AG04449 (cell line): ENCODE results near the gene ATAT1.

Source experiments
- CTCF ChIA-PET: fragments of 350-600 bp; formaldehyde crosslinking; extraction: SDS; loops from one replicate; lab custom pipeline; 2021; ENCODE audit warnings: antibody characterized with exemption; lab: Yijun Ruan, JAX
- POLR2A ChIA-PET: fragments of 400-600, 350-600 bp; formaldehyde crosslinking; extraction: SDS; loops from one replicate; lab custom pipeline; 2020; ENCODE audit warnings: antibody characterized with exemption, inconsistent platforms; lab: Yijun Ruan, JAX
- DNase-seq: peaks from one replicate; pipeline ENCODE4 v3.0.0-alpha.2; 2010; ENCODE audit warnings: low read depth, low spot score
- H3K4me3 ChIP-seq: 2 replicates; pipeline ENCODE4 v1.5.1; 2011; ENCODE audit warnings: low read depth, mild to moderate bottlenecking, control low read depth, low read length
- TF ChIP-seq, protein P1 (sequence below): IDR thresholded peaks from one replicate; pipeline ENCODE4 v1.5.1; 2011; ENCODE audit warnings: mild to moderate bottlenecking, moderate library complexity, low read length, control low read depth, inconsistent platforms; ENCODE audit not compliant: insufficient read depth; ENCODE audit errors: missing control alignments

Gene ATAT1

DNA sequence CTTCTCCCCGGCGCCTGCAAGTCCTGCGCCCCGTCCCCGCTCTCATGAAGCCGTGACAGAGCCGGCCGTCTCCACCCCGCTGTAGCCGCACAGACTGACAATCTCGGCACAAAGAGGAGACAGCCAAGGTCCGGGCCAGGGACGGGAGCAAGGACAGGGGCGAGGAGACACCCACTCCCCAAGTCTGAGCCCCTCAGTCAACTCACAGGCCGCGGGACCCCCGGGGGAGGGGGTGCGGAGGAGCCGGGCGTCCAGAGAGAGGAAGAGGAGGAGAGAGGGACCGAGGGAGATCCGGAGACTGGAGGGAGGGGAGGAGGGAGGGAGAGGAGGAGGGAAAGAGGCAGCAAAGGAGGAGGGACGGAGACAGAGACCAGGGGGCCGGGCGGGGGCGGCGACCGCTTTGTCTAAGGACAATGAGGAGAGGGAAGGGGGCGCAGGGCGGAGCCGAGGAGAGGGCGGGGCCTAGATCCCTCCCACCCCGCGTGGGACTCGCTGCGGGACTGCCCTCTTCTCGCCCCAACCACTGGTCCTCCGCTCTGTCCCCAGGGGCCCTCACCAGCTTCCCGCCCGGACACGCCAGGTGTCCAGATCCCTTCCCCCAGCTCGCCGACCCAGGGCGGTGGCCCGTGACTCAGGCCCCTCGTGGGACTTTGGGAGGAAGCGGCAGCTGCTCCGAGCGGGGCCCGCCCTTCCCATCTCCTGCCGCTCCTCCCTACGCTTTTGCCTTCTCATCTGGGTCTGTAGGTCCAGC, 60.4 kb downstream of the ATAT1 start:
- TF ChIP-seq, protein P1, sequence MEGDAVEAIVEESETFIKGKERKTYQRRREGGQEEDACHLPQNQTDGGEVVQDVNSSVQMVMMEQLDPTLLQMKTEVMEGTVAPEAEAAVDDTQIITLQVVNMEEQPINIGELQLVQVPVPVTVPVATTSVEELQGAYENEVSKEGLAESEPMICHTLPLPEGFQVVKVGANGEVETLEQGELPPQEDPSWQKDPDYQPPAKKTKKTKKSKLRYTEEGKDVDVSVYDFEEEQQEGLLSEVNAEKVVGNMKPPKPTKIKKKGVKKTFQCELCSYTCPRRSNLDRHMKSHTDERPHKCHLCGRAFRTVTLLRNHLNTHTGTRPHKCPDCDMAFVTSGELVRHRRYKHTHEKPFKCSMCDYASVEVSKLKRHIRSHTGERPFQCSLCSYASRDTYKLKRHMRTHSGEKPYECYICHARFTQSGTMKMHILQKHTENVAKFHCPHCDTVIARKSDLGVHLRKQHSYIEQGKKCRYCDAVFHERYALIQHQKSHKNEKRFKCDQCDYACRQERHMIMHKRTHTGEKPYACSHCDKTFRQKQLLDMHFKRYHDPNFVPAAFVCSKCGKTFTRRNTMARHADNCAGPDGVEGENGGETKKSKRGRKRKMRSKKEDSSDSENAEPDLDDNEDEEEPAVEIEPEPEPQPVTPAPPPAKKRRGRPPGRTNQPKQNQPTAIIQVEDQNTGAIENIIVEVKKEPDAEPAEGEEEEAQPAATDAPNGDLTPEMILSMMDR: no peak
- CTCF ChIA-PET: interaction anchor here (1.0 to 3.4 kb wide), 8 partner anchors 9 to 35 kb away, joined by 3 to 31 read pairs (median 8); partner anchors contain the start of genes DHX16 and MDC1
- peak; percentile 69 for DNase-seq
- peak overlapping the region; percentile 89 for H3K4me3 ChIP-seq
- POLR2A ChIA-PET: interaction anchor here (0.8 to 2.0 kb wide), 8 partner anchors 10 to 74 kb away, joined by 3 to 16 read pairs (median 4); partner anchors contain the start of gene MDC1

DNA sequence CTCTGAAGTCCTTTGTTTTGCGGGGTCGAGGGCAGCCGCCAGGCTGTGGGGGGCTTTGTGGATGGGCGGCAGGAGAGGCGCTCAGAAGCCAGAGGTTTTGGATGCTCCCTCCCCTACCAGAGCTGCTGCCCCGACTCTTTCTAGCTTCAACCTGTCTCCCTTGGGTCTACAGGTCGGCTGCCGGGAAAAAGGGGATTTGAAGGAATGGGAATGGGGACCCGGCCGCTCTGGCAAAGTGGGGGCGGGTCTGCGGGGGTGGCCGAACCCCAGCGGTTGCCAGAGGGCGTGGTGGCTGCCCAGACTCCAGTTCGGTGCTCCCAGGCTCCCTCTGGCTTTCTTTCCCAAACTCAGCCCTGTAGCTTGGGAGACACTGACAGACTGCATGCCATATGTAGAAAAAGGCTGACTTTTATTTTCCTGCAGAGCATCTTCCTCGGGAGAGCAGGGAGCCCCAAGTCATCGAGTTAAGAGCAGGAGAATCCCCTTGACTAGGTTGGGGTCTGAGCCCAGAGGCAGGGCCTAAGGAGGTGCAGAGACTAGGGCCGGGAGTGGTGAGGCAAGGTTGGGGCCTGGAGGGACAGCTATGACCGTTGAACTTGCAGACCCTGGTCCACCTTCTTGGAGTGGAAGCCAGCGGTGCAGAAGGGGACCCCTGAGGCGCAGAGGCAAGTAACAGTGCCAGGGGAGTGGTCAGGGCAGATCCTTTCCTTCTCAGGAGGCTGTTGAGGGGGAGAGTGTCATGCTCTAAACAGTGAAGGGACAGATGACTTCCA, 61.2 kb downstream of the ATAT1 start:
- H3K4me3 ChIP-seq: peak overlapping the region; percentile 89
- TF ChIP-seq, protein P1: peak; percentile 33
- ChIA-PET CTCF (interaction anchor here (1.0 to 3.4 kb wide), 10 partner anchors 10 to 43 kb away, joined by 3 to 31 read pairs (median 6); partner anchors contain the start of genes DHX16, MDC1 and TUBB), POLR2A (interaction anchor here (0.8 to 2.0 kb wide), 9 partner anchors 10 to 75 kb away, joined by 3 to 16 read pairs (median 4); partner anchors contain the start of gene MDC1)
- DNase-seq: no peak

- TF ChIP-seq, protein P1: no peak
- no peak for DNase-seq
- POLR2A ChIA-PET: interaction anchor here (1.0 to 2.0 kb wide), 4 partner anchors 29 to 41 kb away, joined by 4 to 16 read pairs (median 5); partner anchors contain the start of genes MDC1 and TUBB
- H3K4me3 ChIP-seq: peak overlapping the region; percentile 15; the same call in 1 of the 2 replicates
- CTCF ChIA-PET: interaction anchor here (1.3 to 3.4 kb wide), 8 partner anchors 11 to 42 kb away, joined by 3 to 31 read pairs (median 8); partner anchors contain the start of genes DHX16, MDC1 and TUBB
Measured at GRCh38 chr6:30688569-30688968, 61.9 kb downstream of the ATAT1 start.

DNA sequence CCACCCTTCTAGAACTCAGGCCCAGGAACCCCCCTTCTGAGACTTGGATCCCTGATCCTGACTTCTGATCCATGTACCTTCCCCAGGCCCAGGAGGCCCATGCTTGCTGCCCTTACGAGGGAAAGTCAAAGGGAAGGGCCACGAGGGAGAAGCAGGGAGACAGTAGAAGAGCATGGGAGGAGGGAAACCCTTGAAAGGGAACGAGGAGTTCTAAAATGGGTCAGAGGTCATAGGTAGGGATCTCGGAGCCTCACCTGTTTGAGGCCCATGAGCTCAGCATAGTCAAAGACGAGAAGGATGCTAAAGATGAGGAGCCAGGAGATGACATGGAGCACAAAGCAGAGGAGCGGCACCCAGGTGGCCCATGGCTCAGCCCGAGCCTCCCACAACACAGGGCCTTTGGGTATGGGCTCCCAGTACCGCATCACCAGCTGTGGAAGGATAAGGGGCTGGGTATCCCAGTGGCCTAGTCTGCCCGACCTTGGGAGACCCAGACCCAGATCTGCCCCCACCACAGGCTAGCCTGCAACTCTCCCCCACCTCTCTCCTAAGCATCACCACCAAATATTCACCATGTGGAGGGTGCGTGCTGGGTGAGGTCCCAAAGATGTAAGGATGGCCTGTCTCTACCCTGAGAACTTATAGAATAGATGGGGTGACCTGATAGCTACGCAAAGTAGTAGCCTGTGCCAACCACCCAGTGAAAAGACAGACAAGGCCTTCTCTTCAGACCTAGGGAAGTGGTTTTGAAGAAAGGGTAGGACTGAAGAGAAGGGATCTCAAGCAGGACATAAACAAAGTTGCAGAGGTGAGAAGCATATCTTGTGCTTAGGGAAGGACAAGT, 62.6 kb downstream of the ATAT1 start:
- DNase-seq: no peak
- TF ChIP-seq, protein P1: no peak
- ChIA-PET POLR2A (interaction anchor here (1.3 kb wide), 1 partner anchor 30 kb away, joined by 5 read pairs; the partner anchor contains the start of gene TUBB), CTCF (interaction anchor here (1.3 to 3.4 kb wide), 8 partner anchors 11 to 42 kb away, joined by 3 to 31 read pairs (median 10); partner anchors contain the start of genes DHX16 and TUBB)
- H3K4me3 ChIP-seq: peak overlapping the region; percentile 3

DNA sequence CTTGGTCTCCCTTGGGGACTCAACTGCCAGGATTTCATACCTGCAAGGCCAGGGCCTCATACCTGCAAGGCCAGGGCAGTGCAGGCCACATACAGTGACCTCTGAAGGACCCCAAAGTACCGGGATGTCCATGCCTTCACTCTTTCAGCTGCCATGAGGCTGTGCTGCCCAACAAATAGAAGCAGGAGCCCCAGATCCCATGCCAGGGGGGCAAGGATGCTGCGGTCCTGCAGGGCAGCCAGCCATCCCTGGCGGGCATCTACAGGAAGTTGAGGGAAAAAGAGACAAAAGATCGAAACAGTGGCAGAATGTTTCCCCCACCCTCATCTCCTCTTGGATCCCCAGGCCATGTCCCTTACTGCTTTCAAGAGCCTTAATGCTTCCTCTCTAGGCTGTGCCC, 63.3 kb downstream of the ATAT1 start:
- peak overlapping the region; percentile 98 for H3K4me3 ChIP-seq
- DNase-seq: no peak
- TF ChIP-seq, protein P1: no peak
- POLR2A ChIA-PET: interaction anchor here (0.6 to 1.4 kb wide), 5 partner anchors 27 to 72 kb away, joined by 3 to 6 read pairs (median 4); partner anchors contain the start of genes MDC1 and MRPS18B
- CTCF ChIA-PET: interaction anchor here (1.3 to 3.4 kb wide), 4 partner anchors 12 to 32 kb away, joined by 3 to 31 read pairs (median 8); partner anchors contain the start of gene TUBB
